SK-N-SH treated with all-trans-retinoic acid at 6 μM for 48 hours (cell line): Measurements from ENCODE around the gene PHACTR3.

Experiments
- ATAC-seq: fragments of 200-7000 bp; cut with Tn5 transposase; 3 replicates; pipeline ENCODE4 v1.9.1; 2020; ENCODE audit warnings: mild to moderate bottlenecking, moderate library complexity
- ARNTL ChIP-seq: fragments of 450-650 bp; formaldehyde crosslinking; IDR thresholded peaks from 2 replicates; pipeline ENCODE4 v1.5.0; 2020; ENCODE audit warnings: low read depth, mild to moderate bottlenecking, moderate library complexity, borderline replicate concordance
- BACH2 ChIP-seq: fragments of 250-450 bp; sonication (Bioruptor Pico); IDR thresholded peaks from 2 replicates; pipeline ENCODE4 v1.9.0; 2021; ENCODE audit warnings: mild to moderate bottlenecking, borderline replicate concordance
- CSDC2 ChIP-seq: fragments of 250-450 bp; sonication (Bioruptor Pico); IDR thresholded peaks from 2 replicates; pipeline ENCODE4 v1.5.0; 2020; ENCODE audit warnings: mild to moderate bottlenecking, moderate library complexity
- CSRNP3 ChIP-seq: fragments of 250-450 bp; sonication (Bioruptor Pico); IDR thresholded peaks from 2 replicates; pipeline ENCODE4 v1.5.1; 2021; ENCODE audit warnings: mild to moderate bottlenecking, moderate library complexity
- ESRRG ChIP-seq: fragments of 250-450 bp; sonication (Bioruptor Pico); IDR thresholded peaks from 2 replicates; pipeline ENCODE4 v1.6.1; 2021; ENCODE audit warnings: mild to moderate bottlenecking
- GLIS3 ChIP-seq: fragments of 250-450 bp; sonication (Bioruptor Pico); IDR thresholded peaks from 2 replicates; pipeline ENCODE4 v1.5.0; 2020; ENCODE audit warnings: mild to moderate bottlenecking, moderate library complexity
- ISL1 ChIP-seq: fragments of 250-450 bp; sonication (Bioruptor Pico); IDR thresholded peaks from 2 replicates; pipeline ENCODE4 v2.1.2; 2022; ENCODE audit warnings: mild to moderate bottlenecking, moderate library complexity
- PPARA ChIP-seq: fragments of 250-450 bp; sonication (Bioruptor Pico); IDR thresholded peaks from 2 replicates; pipeline ENCODE4 v1.5.0; 2020; ENCODE audit warnings: mild to moderate bottlenecking, borderline replicate concordance
- RARB ChIP-seq: fragments of 250-450 bp; sonication (Bioruptor Pico); IDR thresholded peaks from 2 replicates; pipeline ENCODE4 v1.8.0; 2021; ENCODE audit warnings: mild to moderate bottlenecking, moderate library complexity
- SNAI2 ChIP-seq: fragments of 250-450 bp; sonication (Bioruptor Pico); IDR thresholded peaks from 2 replicates; pipeline ENCODE4 v1.5.0; 2020; ENCODE audit warnings: mild to moderate bottlenecking, moderate library complexity
- TCF4 ChIP-seq: fragments of 250-450 bp; sonication (Bioruptor Pico); IDR thresholded peaks from 2 replicates; pipeline ENCODE4 v1.8.0; 2021; ENCODE audit warnings: mild to moderate bottlenecking, moderate library complexity, borderline replicate concordance
- TOX ChIP-seq: fragments of 250-450 bp; sonication (Bioruptor Pico); IDR thresholded peaks from 2 replicates; pipeline ENCODE4 v1.8.0; 2021; ENCODE audit warnings: mild to moderate bottlenecking, moderate library complexity, borderline replicate concordance
- TSHZ2 ChIP-seq: fragments of 250-450 bp; sonication (Bioruptor Pico); IDR thresholded peaks from 2 replicates; pipeline ENCODE4 v1.5.0; 2020; ENCODE audit warnings: mild to moderate bottlenecking, moderate library complexity
- ZC3H10 ChIP-seq: fragments of 250-450 bp; sonication (Bioruptor Pico); IDR thresholded peaks from 2 replicates; pipeline ENCODE4 v1.5.1; 2021; ENCODE audit warnings: mild to moderate bottlenecking, moderate library complexity
- ZFP3 ChIP-seq: fragments of 250-450 bp; sonication (Bioruptor Pico); IDR thresholded peaks from 2 replicates; pipeline ENCODE4 v1.5.0; 2020; ENCODE audit warnings: mild to moderate bottlenecking, moderate library complexity
- ZFP30 ChIP-seq: fragments of 450-650 bp; formaldehyde crosslinking; IDR thresholded peaks from 2 replicates; pipeline ENCODE4 v1.5.0; 2022; ENCODE audit warnings: mild to moderate bottlenecking, moderate library complexity
- ZNF70 ChIP-seq: fragments of 450-650 bp; formaldehyde crosslinking; IDR thresholded peaks from 2 replicates; pipeline ENCODE4 v1.5.0; 2020; ENCODE audit warnings: mild to moderate bottlenecking, moderate library complexity
- ZNF8 ChIP-seq: fragments of 450-650 bp; formaldehyde crosslinking; IDR thresholded peaks from 2 replicates; pipeline ENCODE4 v1.5.0; 2020; ENCODE audit warnings: mild to moderate bottlenecking, moderate library complexity
- TF ChIP-seq, protein P1 (sequence below): fragments of 250-450 bp; sonication (Bioruptor Pico); IDR thresholded peaks from 2 replicates; pipeline ENCODE4 v1.5.1; 2020; ENCODE audit warnings: low read depth, mild to moderate bottlenecking, moderate library complexity
- TF ChIP-seq, protein P2 (sequence below): fragments of 250-450 bp; sonication (Bioruptor Pico); IDR thresholded peaks from 2 replicates; pipeline ENCODE4 v1.8.0; 2020; ENCODE audit warnings: mild to moderate bottlenecking, moderate library complexity, borderline replicate concordance
- TF ChIP-seq, protein P3 (sequence below): fragments of 250-450 bp; sonication (Bioruptor Pico); IDR thresholded peaks from 2 replicates; pipeline ENCODE4 v1.8.0; 2021; ENCODE audit warnings: low read depth, mild to moderate bottlenecking, moderate library complexity, borderline replicate concordance

Gene PHACTR3

DNA sequence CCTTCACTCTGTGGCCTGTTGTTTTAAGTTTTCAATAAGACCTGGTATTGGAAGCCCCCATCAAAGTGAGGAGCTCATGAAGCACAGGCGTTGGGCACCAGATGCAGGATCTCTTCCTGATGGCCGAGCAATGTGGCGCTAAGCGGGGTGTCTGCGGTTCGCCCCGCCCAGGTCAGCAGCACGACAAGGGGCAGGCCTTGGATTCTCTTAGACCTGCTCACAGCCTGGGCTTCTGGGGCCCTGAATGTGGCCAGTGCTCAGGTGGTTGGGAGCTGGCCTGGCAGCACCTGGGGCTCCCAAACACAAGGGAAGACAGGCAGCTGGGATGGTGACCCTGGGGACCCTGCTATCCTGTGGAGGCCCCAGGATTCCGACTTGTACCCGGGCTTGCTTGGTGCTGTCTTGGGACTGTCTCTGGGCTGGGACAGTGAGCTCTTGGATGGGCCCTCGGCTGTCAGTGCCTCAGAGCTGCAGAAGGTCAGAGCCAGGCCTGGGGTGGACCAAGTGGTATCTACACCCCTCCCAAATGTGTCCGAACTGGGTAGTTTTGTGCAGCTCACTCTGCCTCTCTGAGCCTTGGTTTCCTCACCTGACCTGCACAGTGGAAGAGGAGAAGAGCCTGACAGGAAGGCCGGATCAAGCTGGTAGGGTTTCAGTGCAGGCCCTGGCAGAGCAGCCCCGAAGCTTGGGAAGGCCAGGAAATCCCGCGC, 69.1 kb downstream of the PHACTR3 start:
- TF ChIP-seq ARNTL (CRISPR knock-in tag), result no peak
- no peak for TF ChIP-seq PPARA (CRISPR knock-in tag)
- TF ChIP-seq, protein P1, sequence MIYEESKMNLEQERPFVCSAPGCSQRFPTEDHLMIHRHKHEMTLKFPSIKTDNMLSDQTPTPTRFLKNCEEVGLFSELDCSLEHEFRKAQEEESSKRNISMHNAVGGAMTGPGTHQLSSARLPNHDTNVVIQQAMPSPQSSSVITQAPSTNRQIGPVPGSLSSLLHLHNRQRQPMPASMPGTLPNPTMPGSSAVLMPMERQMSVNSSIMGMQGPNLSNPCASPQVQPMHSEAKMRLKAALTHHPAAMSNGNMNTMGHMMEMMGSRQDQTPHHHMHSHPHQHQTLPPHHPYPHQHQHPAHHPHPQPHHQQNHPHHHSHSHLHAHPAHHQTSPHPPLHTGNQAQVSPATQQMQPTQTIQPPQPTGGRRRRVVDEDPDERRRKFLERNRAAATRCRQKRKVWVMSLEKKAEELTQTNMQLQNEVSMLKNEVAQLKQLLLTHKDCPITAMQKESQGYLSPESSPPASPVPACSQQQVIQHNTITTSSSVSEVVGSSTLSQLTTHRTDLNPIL (CRISPR knock-in tag), result no peak
- TF ChIP-seq CSDC2 (CRISPR knock-in tag), result no peak
- TF ChIP-seq ZNF70 (CRISPR knock-in tag), result no peak
- no peak for TF ChIP-seq ISL1
- no peak for TF ChIP-seq TCF4 (CRISPR knock-in tag)
- TF ChIP-seq ZFP30 (CRISPR knock-in tag), result no peak
- no peak for TF ChIP-seq ZC3H10 (CRISPR knock-in tag)
- TF ChIP-seq CSRNP3 (CRISPR knock-in tag), result no peak
- TF ChIP-seq ZFP3 (CRISPR knock-in tag), result no peak
- no peak for TF ChIP-seq GLIS3 (CRISPR knock-in tag)
- TF ChIP-seq SNAI2, result no peak
- TF ChIP-seq, protein P2, sequence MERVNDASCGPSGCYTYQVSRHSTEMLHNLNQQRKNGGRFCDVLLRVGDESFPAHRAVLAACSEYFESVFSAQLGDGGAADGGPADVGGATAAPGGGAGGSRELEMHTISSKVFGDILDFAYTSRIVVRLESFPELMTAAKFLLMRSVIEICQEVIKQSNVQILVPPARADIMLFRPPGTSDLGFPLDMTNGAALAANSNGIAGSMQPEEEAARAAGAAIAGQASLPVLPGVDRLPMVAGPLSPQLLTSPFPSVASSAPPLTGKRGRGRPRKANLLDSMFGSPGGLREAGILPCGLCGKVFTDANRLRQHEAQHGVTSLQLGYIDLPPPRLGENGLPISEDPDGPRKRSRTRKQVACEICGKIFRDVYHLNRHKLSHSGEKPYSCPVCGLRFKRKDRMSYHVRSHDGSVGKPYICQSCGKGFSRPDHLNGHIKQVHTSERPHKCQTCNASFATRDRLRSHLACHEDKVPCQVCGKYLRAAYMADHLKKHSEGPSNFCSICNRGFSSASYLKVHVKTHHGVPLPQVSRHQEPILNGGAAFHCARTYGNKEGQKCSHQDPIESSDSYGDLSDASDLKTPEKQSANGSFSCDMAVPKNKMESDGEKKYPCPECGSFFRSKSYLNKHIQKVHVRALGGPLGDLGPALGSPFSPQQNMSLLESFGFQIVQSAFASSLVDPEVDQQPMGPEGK, result no peak
- TF ChIP-seq ZNF8, result no peak
- TF ChIP-seq BACH2 (CRISPR knock-in tag), result no peak
- TF ChIP-seq RARB (CRISPR knock-in tag), result no peak
- TF ChIP-seq, protein P3, sequence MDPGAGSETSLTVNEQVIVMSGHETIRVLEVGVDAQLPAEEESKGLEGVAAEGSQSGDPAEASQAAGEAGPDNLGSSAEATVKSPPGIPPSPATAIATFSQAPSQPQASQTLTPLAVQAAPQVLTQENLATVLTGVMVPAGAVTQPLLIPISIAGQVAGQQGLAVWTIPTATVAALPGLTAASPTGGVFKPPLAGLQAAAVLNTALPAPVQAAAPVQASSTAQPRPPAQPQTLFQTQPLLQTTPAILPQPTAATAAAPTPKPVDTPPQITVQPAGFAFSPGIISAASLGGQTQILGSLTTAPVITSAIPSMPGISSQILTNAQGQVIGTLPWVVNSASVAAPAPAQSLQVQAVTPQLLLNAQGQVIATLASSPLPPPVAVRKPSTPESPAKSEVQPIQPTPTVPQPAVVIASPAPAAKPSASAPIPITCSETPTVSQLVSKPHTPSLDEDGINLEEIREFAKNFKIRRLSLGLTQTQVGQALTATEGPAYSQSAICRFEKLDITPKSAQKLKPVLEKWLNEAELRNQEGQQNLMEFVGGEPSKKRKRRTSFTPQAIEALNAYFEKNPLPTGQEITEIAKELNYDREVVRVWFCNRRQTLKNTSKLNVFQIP (CRISPR knock-in tag), result no peak
- no peak for ATAC-seq

- TF ChIP-seq PPARA (CRISPR knock-in tag) (no peak), ZNF70 (CRISPR knock-in tag) (no peak), CSRNP3 (CRISPR knock-in tag) (no peak), ESRRG (CRISPR knock-in tag) (no peak), TSHZ2 (CRISPR knock-in tag) (no peak), TOX (no peak), RARB (CRISPR knock-in tag) (no peak), CSDC2 (CRISPR knock-in tag) (no peak)
- TF ChIP-seq, protein P2, result no peak
- no peak for ATAC-seq
Observed at GRCh38 chr20:59673998-59674445, 69.7 kb downstream of the PHACTR3 start.
